Ovary (tissue), 9 donors: ENCODE measurements around the gene EPRS1. TPM values are rescaled to one million over a fixed set of nuclear protein-coding genes. Genes with fewer than 3 reads are reported as not detected.

Experiments used
- DNase-seq, 5 donors: peaks; one replicate each; pipeline ENCODE4 v3.0.0-alpha.2; 2019 to 2020
- H3K27ac ChIP-seq, 2 donors: fragments of 200-600 bp; one replicate each; pipeline versions ENCODE4 v1.5.1 to v1.8.0; 2019 to 2022
- H3K27me3 ChIP-seq: fragments of 200-600 bp; one replicate; pipeline ENCODE4 v1.8.0; 2022
- H3K36me3 ChIP-seq: fragments of 200-600 bp; sonication (generic); one replicate; pipeline ENCODE4 v1.5.1; 2019
- H3K4me1 ChIP-seq: one replicate; pipeline ENCODE4 v1.8.1; 2013; ENCODE audit warnings: mild to moderate bottlenecking, moderate library complexity; ENCODE audit not compliant: insufficient read depth
- H3K4me3 ChIP-seq: fragments of 200-600 bp; sonication (generic); one replicate; pipeline ENCODE4 v1.5.1; 2017
- H3K9me3 ChIP-seq, 2 donors: fragments of 200-600 bp in 1 of 2; sonication (generic) in 1 of 2; one replicate each; pipeline versions ENCODE4 v1.5.1 to v1.8.1; 2013 to 2019; ENCODE audit warnings: mild to moderate bottlenecking in 1 of 2, moderate library complexity in 1 of 2
- EP300 ChIP-seq: sonication (generic); formaldehyde crosslinking; IDR thresholded peaks from one replicate; pipeline ENCODE4 v1.6.1; 2017; ENCODE audit warnings: antibody characterized with exemption
- POLR2A ChIP-seq: fragments of 450-650 bp; IDR thresholded peaks from one replicate; pipeline ENCODE4 v1.6.1; 2017; ENCODE audit warnings: antibody characterized with exemption, mild to moderate bottlenecking, moderate library complexity
- WGBS, 3 donors: extraction: QIAGEN DNeasy Blood & Tissue Kit in 1 of 3; methylation state at CpG; one replicate each; pipeline versions ENCODE4 v1.1.5 to v1.1.7; 2013 to 2017; 5-methylcytosine and 5-hydroxymethylcytosine counted together
- intact Hi-C, 4 donors: fragments of 100-400 bp; cut with DNase I; formaldehyde crosslinking; loops; one replicate each; pipeline versions ENCODE4 v1.11.0 to v1.15.1; 2022 to 2023
- polyA plus RNA-seq, 2 donors: library from polyadenylated mRNA; stranded (reverse); fragments of 200-250 nt in 1 of 2; fragments of 350-450 nt in 1 of 2; fragmentation: Illumina TruSeq in 1 of 2; extraction: RNeasy Lipid Tissue Mini Kit (QIAGEN cat#74804) in 1 of 2; gene quantifications; one replicate each; pipeline ENCODE4 v1.2.3, GENCODE V29; 2013 to 2014
- total RNA-seq, 7 donors: library from RNA; depleted of rRNA in 2 of 7; stranded (reverse); fragments of >200 nt in 2 of 7; fragmentation: NEBNext Ultra II Directional in 3 of 7; extraction: Animal tissue kit (Norgen Biotek cat#: 25700) in 3 of 7; gene quantifications; one replicate each; pipeline versions ENCODE4 v1.1.0 to v1.2.4, GENCODE V29; 2016 to 2023
- TF ChIP-seq, protein P1 (sequence below), 3 donors: fragments of 450-650 bp in 2 of 3; fragments of 200-600 bp in 1 of 3; IDR thresholded peaks; one replicate each; pipeline versions ENCODE4 v1.5.1 to v1.8.0; 2016 to 2022; ENCODE audit warnings: antibody characterized with exemption in 3 of 3, mild to moderate bottlenecking in 1 of 3
- donor health status: DM: no; HTN: no; CAD: no; lungs with moderate emphysema.
- donor health status: DM: no; HTN: no; CAD: no.
- donor health status: Bipolar disorder and iron deficiency.
- donor health status: DM: yes; HTN: yes; CAD: no.
- donor health status: DM: no; HTN: no; CAD: no.
- donor health status: DM: yes; HTN: yes; CAD: no.

EPRS1 gene
- total and polyA plus RNA-seq, 9 donors: 27.8 to 135 (median 65.4) TPM

DNA sequence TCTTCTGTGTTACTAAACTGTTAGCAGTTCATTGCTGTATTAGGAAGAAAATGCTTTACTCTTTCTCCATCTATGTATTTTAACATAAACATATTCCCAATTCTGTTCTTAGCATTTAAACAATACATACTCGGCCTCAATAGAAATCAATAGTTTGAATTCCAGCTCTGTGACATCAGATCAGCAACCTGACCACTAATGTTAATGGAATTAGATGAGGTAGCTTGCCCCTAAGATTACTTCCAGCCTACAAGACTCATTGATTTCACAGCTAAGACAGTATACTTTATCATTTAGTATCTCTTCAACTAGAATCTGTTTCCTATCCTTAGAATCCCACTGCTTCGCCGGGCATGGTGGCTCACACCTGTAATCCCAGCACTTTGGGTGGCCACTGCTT, 38.9 kb downstream of the EPRS1 start:
- H3K4me3 ChIP-seq: no peak overlapping the region
- intact Hi-C loops: no loop called here
- H3K9me3 ChIP-seq: no peaks in the 10 kb centered on the region
- no peaks in the 10 kb centered on the region for H3K27me3 ChIP-seq
- H3K4me1 ChIP-seq: no peaks in the 10 kb centered on the region
- TF ChIP-seq, protein P1, sequence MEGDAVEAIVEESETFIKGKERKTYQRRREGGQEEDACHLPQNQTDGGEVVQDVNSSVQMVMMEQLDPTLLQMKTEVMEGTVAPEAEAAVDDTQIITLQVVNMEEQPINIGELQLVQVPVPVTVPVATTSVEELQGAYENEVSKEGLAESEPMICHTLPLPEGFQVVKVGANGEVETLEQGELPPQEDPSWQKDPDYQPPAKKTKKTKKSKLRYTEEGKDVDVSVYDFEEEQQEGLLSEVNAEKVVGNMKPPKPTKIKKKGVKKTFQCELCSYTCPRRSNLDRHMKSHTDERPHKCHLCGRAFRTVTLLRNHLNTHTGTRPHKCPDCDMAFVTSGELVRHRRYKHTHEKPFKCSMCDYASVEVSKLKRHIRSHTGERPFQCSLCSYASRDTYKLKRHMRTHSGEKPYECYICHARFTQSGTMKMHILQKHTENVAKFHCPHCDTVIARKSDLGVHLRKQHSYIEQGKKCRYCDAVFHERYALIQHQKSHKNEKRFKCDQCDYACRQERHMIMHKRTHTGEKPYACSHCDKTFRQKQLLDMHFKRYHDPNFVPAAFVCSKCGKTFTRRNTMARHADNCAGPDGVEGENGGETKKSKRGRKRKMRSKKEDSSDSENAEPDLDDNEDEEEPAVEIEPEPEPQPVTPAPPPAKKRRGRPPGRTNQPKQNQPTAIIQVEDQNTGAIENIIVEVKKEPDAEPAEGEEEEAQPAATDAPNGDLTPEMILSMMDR (IDR thresholded peaks at IDR 0.05): no peak
- TF ChIP-seq EP300: no peak
- no peak for TF ChIP-seq POLR2A
- no peak for DNase-seq
- no peaks in the 10 kb centered on the region for H3K36me3 ChIP-seq
- 95 to 97% (median 96%) methylated on average over 3 of the region's 3 CpGs for WGBS, 3 donors
- H3K27ac ChIP-seq: no peak overlapping the region

DNA sequence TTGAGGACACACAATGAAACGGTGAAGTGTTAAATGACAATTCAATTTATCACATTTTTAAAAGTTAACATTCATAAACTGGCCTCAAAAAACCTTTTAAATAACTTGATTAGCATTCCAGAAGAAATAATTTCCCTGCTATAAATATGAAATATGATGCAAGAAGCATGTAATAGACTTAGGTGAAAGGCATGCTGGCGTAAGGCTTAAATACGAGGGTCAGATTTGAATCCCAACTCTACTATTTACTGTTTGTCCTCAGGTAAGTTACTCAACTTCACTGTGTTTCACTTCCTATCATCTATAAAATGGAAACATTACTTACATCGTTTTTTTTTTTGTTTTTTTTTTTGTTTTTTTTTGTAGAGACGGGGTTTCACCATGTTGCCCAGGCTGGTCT, 40.8 kb downstream of the EPRS1 start:
- no peak for DNase-seq
- 87 to 93% (median 91%) methylated on average over 5 of the region's 5 CpGs for WGBS, 3 donors
- no peaks in the 10 kb centered on the region for H3K9me3 ChIP-seq
- H3K4me3 ChIP-seq: no peak overlapping the region
- no peaks in the 10 kb centered on the region for H3K4me1 ChIP-seq
- intact Hi-C loops: no loop called here
- H3K27ac ChIP-seq: no peak overlapping the region
- TF ChIP-seq EP300 (no peak), POLR2A (no peak)
- TF ChIP-seq, protein P1 (IDR thresholded peaks at IDR 0.05): no peak
- H3K36me3 ChIP-seq: no peaks in the 10 kb centered on the region
- H3K27me3 ChIP-seq: no peaks in the 10 kb centered on the region

DNA sequence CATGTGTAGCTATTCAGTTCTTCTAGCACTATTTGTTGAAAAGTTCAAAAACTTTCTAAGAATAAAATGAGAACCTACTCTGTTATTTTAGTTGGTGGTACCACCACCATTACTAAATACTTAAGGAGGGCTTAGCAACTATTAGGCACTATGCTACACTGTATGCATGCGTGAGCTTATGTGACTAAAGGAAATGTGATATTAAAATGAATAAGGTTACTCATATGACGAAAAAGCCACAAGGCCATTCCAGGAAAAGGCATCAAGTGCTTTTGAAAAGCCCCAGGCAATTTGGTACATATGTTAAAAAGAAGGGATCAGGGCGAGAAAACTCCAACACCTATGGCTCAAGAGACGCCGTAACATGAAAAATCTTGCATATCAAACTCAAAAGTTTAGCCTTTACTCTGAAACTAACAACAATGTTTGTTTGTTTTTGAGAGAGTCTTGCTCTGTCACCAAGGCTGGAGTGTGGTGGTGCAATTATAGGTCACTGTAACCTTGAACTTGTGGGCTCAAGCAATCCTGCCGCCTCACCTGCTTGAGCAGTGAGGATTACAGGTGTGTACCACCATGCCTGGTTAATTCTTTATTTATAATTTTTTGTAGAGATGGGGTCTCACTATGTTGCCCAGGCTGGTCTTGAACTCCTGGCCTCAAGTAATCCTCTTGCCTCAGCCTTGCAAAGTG, 42.5 kb downstream of the EPRS1 start:
- Histone ChIP-seq H3K4me3 (no peak overlapping the region), H3K27ac (no peak overlapping the region), H3K27me3 (no peaks in the 10 kb centered on the region), H3K9me3 (no peaks in the 10 kb centered on the region), H3K4me1 (no peaks in the 10 kb centered on the region), H3K36me3 (no peaks in the 10 kb centered on the region)
- DNase-seq: no peak
- TF ChIP-seq, protein P1 (IDR thresholded peaks at IDR 0.05): no peak
- no peak for TF ChIP-seq EP300
- TF ChIP-seq POLR2A: no peak
- intact Hi-C loops: no loop called here
- 95 to 98% (median 97%) methylated on average over 6 of the region's 6 CpGs for WGBS, 3 donors

DNA sequence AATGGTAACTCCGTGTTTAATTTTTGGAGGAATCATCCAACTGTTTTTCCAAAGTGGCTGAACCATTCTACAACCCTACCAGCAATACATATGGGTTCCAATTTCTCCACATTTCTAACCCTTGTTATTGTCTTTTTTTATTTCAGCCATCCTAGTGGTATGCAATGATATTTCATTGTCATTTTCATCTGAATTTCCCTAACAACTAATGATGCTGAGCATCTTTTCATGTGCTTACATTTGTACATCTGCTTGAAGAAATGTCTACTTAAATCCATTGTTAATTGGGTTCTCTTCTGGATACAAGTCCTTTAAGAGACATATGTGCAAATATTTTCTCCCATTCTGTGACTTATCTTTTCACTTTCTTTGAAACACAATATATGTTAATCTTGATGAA, 43.3 kb downstream of the EPRS1 start:
- no peak overlapping the region for H3K27ac ChIP-seq
- WGBS, 3 donors: 88 to 96% (median 93%) methylated on average over 1 of the region's 1 CpG
- H3K4me1 ChIP-seq: no peaks in the 10 kb centered on the region
- no peaks in the 10 kb centered on the region for H3K9me3 ChIP-seq
- H3K27me3 ChIP-seq: no peaks in the 10 kb centered on the region
- TF ChIP-seq EP300 (no peak), POLR2A (no peak)
- TF ChIP-seq, protein P1 (IDR thresholded peaks at IDR 0.05): no peak
- no peak for DNase-seq
- no peak overlapping the region for H3K4me3 ChIP-seq
- no peaks in the 10 kb centered on the region for H3K36me3 ChIP-seq
- intact Hi-C loops: no loop called here
